Common myeloid progenitor, CD34-positive (primary cell): ENCODE results near the gene EPB41L2.

Source experiments
- CTCF ChIA-PET: fragments of 350-600 bp; sonication (Branson Sonifier 250); formaldehyde crosslinking; loops from one replicate; lab custom pipeline; 2021; ENCODE audit warnings: antibody characterized with exemption; lab: Charles Lee
- POLR2A ChIA-PET: fragments of 350-600 bp; sonication (Branson Sonifier 250); formaldehyde crosslinking; loops from one replicate; lab custom pipeline; 2021; ENCODE audit warnings: antibody characterized with exemption; lab: Charles Lee
- DNase-seq, 3 donors: peaks; one replicate each; pipeline versions ENCODE4 v3.0.0 to v3.0.0-alpha.2; 2013
- H3K27ac ChIP-seq, 2 experiments: 1 replicate in 1 of 2; 2 replicates in 1 of 2; pipeline ENCODE4 v1.7.0; 2013; ENCODE audit warnings: inconsistent platforms in 2 of 2, low read length in 2 of 2, mild to moderate bottlenecking in 2 of 2, low read depth in 1 of 2, moderate library complexity in 1 of 2; ENCODE audit not compliant: severe bottlenecking in 2 of 2, insufficient read depth in 1 of 2, poor library complexity in 1 of 2
- H3K27me3 ChIP-seq, 5 experiments: replicated peaks in 2 of 5; 1 replicate in 3 of 5; 2 replicates in 2 of 5; pipeline versions ENCODE4 v1.6.1 to v1.7.0; 2013; ENCODE audit warnings: low read length in 4 of 5, mild to moderate bottlenecking in 2 of 5, moderate library complexity in 2 of 5, inconsistent platforms in 1 of 5; ENCODE audit not compliant: insufficient read depth in 5 of 5, control insufficient read depth in 4 of 5
- H3K36me3 ChIP-seq, 4 experiments: 1 replicate in 2 of 4; 2 replicates in 2 of 4; pipeline versions ENCODE4 v1.6.1 to v1.7.0; 2013; ENCODE audit warnings: low read length in 3 of 4, control low read depth in 1 of 4, mild to moderate bottlenecking in 1 of 4; ENCODE audit not compliant: control insufficient read depth in 4 of 4, insufficient read depth in 4 of 4
- H3K4me1 ChIP-seq, 4 experiments: 1 replicate in 3 of 4; 2 replicates in 1 of 4; pipeline versions ENCODE4 v1.6.1 to v1.7.1; 2013; ENCODE audit warnings: low read length in 3 of 4, mild to moderate bottlenecking in 3 of 4, control low read depth in 1 of 4, inconsistent platforms in 1 of 4, moderate library complexity in 1 of 4; ENCODE audit not compliant: control insufficient read depth in 4 of 4, insufficient read depth in 4 of 4; ENCODE audit errors: control extremely low read depth in 1 of 4
- H3K4me3 ChIP-seq, 7 experiments: 1 replicate in 4 of 7; 2 replicates in 3 of 7; pipeline versions ENCODE4 v1.5.1 to v1.7.0; 2013; ENCODE audit warnings: mild to moderate bottlenecking in 7 of 7, low read length in 6 of 7, moderate library complexity in 6 of 7, inconsistent platforms in 2 of 7, low read depth in 2 of 7, control low read depth in 1 of 7; ENCODE audit not compliant: insufficient read depth in 4 of 7, control insufficient read depth in 1 of 7; ENCODE audit errors: extremely low read depth in 1 of 7
- H3K9me3 ChIP-seq, 5 experiments: 1 replicate in 4 of 5; 2 replicates in 1 of 5; pipeline versions ENCODE4 v1.6.1 to v1.7.1; 2013; ENCODE audit warnings: low read length in 4 of 5, mild to moderate bottlenecking in 2 of 5, inconsistent platforms in 1 of 5, low read depth in 1 of 5, moderate library complexity in 1 of 5; ENCODE audit not compliant: control insufficient read depth in 4 of 5, insufficient read depth in 2 of 5; ENCODE audit errors: control extremely low read depth in 1 of 5
- WGBS: methylation state at CpG from one replicate; pipeline ENCODE4 v1.1.5; 2013; ENCODE audit not compliant: insufficient coverage; 5-methylcytosine and 5-hydroxymethylcytosine counted together

Gene EPB41L2

GRCh38 chr6:130862370-130862769 is 200.7 kb downstream of the EPB41L2 start:
- Histone ChIP-seq H3K36me3 (peaks cover 0 to 6% (median 5%) of the 10 kb centered on the region in 4 experiments), H3K27ac (no peak overlapping the region), H3K4me1 (no peaks in the 10 kb centered on the region), H3K4me3 (no peak overlapping the region), H3K27me3 (no peaks in the 10 kb centered on the region), H3K9me3 (no peaks in the 10 kb centered on the region)
- no peak for DNase-seq
- 89% methylated on average over 1 of the region's 2 CpGs for WGBS
- POLR2A ChIA-PET, result no interaction called here
- CTCF ChIA-PET, result interaction anchor here (0.6 kb wide), 1 partner anchor 19 kb away, joined by 4 read pairs; no protein-coding TSS in a partner anchor

GRCh38 chr6:130859161-130859867 is 203.7 kb downstream of the EPB41L2 start:
- no peak for DNase-seq
- Histone ChIP-seq H3K27ac (no peak overlapping the region), H3K27me3 (no peaks in the 10 kb centered on the region), H3K36me3 (peaks cover 0 to 6% (median 0%) of the 10 kb centered on the region in 4 experiments), H3K4me3 (no peak overlapping the region), H3K9me3 (peaks cover 0 to 2% (median 0%) of the 10 kb centered on the region in 5 experiments), H3K4me1 (no peaks in the 10 kb centered on the region)
- ChIA-PET CTCF (interaction anchor here (1.5 kb wide), 1 partner anchor 16 kb away, joined by 4 read pairs; no protein-coding TSS in a partner anchor), POLR2A (no interaction called here)
- 95% methylated on average over 8 of the region's 11 CpGs for WGBS

- H3K27ac ChIP-seq, result no peak overlapping the region
- 100% methylated on average over 1 of the region's 2 CpGs for WGBS
- H3K36me3 ChIP-seq, result peaks cover 0 to 6% (median 0%) of the 10 kb centered on the region in 4 experiments
- H3K4me3 ChIP-seq, result no peak overlapping the region
- no peaks in the 10 kb centered on the region for H3K27me3 ChIP-seq
- H3K9me3 ChIP-seq, result peaks cover 0 to 2% (median 0%) of the 10 kb centered on the region in 5 experiments
- CTCF ChIA-PET, result interaction anchor here (1.5 kb wide), 1 partner anchor 16 kb away, joined by 4 read pairs; no protein-coding TSS in a partner anchor
- DNase-seq, result no peak
- no peaks in the 10 kb centered on the region for H3K4me1 ChIP-seq
- POLR2A ChIA-PET, result no interaction called here
Measured at GRCh38 chr6:130858498-130859160, 204.4 kb downstream of the EPB41L2 start.

GRCh38 chr6:130858054-130858453 is 205.0 kb downstream of the EPB41L2 start:
- Histone ChIP-seq H3K4me3 (no peak overlapping the region), H3K9me3 (peaks cover 0 to 2% (median 0%) of the 10 kb centered on the region in 5 experiments), H3K36me3 (peaks cover 0 to 4% (median 0%) of the 10 kb centered on the region in 4 experiments), H3K27ac (no peak overlapping the region), H3K27me3 (no peaks in the 10 kb centered on the region), H3K4me1 (no peaks in the 10 kb centered on the region)
- POLR2A ChIA-PET, result no interaction called here
- DNase-seq, result no peak
- CTCF ChIA-PET, result interaction anchor here (1.5 kb wide), 1 partner anchor 15 kb away, joined by 4 read pairs; no protein-coding TSS in a partner anchor
- WGBS, result 100% methylated on average over 4 of the region's 4 CpGs

GRCh38 chr6:130853555-130854183 is 209.4 kb downstream of the EPB41L2 start:
- no peak overlapping the region for H3K4me3 ChIP-seq
- POLR2A ChIA-PET, result no interaction called here
- no peaks in the 10 kb centered on the region for H3K4me1 ChIP-seq
- no peak overlapping the region for H3K27ac ChIP-seq
- CTCF ChIA-PET, result interaction anchor here (0.9 kb wide), 1 partner anchor 9 kb away, joined by 4 read pairs; no protein-coding TSS in a partner anchor
- 100% methylated on average over 3 of the region's 5 CpGs for WGBS
- DNase-seq, result no peak
- H3K27me3 ChIP-seq, result no peaks in the 10 kb centered on the region
- H3K36me3 ChIP-seq, result peaks cover 0 to 4% (median 0%) of the 10 kb centered on the region in 4 experiments
- peaks cover 0 to 2% (median 0%) of the 10 kb centered on the region in 5 experiments for H3K9me3 ChIP-seq

- 90% methylated on average over 5 of the region's 7 CpGs for WGBS
- H3K27ac ChIP-seq, result no peak overlapping the region
- ChIA-PET CTCF (interaction anchor here (0.9 kb wide), 1 partner anchor 9 kb away, joined by 4 read pairs; no protein-coding TSS in a partner anchor), POLR2A (no interaction called here)
- H3K27me3 ChIP-seq, result no peaks in the 10 kb centered on the region
- no peak overlapping the region for H3K4me3 ChIP-seq
- no peak for DNase-seq
- H3K9me3 ChIP-seq, result peaks cover 0 to 2% (median 0%) of the 10 kb centered on the region in 5 experiments
- H3K36me3 ChIP-seq, result peaks cover 0 to under 1% (median 0%) of the 10 kb centered on the region in 4 experiments
- H3K4me1 ChIP-seq, result no peaks in the 10 kb centered on the region
Measured at GRCh38 chr6:130852844-130853554, 210.0 kb downstream of the EPB41L2 start.
